HTERT RPE-1 (cell line): ENCODE results near the gene PIP4P1.
"Not testable (repeated sequence)": the region's sequence is repeated elsewhere in the genome, so short reads cannot be mapped to it uniquely, and the experiment has no call there.

ENCODE experiments used
- in situ Hi-C: fragments of 300-500 bp; cut with MboI; formaldehyde crosslinking; loops from 4 replicates; pipeline ENCODE4 v1.14.3; 2020; ENCODE audit warnings: low sequenced_read_pairs

The PIP4P1 gene

DNA sequence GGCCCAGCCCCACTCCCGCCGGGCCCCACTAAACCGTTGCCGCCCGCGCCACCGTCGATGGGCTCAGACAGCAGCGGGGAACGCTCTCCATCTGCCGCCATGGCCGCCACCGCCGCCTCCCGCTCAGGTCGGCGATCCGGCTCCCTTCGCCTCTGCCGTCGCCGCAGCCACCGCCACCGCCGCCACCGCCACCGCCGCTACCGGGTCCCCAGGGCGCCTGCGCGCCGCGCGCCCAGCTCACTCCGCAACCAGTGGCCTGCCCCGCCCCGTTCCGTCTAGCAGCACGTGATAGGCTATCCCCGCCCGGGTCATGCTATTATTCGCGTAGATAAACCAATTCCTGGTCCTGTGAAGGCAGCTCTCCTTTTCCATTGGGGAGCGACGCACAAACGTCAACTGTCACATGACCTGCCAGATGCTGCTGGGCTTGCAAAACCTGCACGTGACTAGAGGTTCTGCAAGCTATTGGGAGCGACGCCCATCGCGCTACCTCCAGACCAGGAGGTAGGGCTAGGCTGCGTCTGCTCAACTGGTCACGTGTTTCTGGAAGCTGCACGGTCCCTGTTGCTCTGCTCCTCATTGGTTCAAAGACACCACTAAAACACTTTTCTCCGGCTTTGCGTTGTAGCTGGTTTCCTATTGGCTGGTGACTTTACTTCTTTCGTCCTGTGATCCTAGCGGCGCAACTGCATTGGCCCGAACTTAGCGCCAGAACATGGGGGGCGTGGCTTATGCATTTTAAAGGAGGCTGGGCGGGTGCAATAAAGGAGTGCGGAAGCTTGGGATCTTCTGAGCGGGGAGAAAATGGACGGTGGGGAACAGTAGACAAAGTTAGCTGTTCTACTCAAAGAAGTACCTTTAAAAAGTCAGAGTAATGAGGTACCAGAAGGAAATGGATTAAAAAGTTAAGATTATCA lies at the start of gene PIP4P1:
TSS of gene PIP4P1 (minus strand) at position 210 of the 917 bp plus-strand sequence. CDS start at position 101, 109 bp downstream.
- in situ Hi-C loops = no loop called here

DNA sequence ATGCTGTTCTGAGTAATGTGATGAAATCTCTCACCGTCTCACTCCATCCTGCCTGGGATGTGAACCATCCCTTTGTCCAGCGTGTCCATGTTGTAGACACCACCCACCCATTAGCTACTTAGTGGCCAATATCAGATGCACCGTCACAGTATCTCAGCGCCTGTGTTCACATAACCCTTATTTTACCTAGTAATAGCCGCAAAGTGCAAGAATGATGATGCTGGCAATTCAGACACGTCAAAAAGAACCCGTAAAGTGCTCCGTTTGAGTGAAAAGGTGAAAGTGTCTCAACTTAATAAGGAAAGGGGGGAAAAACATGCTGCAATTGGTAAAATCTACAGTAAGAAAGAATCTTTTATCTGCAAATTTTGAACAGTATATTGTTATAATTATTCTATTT lies 47.1 kb upstream of the PIP4P1 start:
- in situ Hi-C loops = no loop called here

DNA sequence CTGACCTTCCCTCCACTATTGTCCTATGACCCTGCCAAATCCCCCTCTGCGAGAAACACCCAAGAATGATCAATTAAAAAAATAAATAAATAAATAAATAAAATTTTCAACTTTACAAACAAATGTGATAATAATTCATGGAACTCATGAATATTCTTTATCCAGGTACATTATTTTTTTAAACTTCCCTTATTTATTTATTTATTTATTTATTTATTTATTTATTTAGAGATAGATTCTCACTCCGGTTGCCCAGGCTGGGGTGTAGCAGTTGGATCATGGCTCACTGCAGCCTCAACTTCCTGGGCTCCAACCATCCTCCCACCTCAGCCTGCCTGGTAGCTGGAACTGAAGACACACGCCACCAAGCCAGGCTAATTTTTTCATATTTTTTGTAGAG lies 46.3 kb upstream of the PIP4P1 start:
- in situ Hi-C loops = not testable (repeated sequence)

GRCh38 chr14:20506752-20507151 lies 45.5 kb upstream of the PIP4P1 start:
- in situ Hi-C loops = not testable (repeated sequence)

DNA sequence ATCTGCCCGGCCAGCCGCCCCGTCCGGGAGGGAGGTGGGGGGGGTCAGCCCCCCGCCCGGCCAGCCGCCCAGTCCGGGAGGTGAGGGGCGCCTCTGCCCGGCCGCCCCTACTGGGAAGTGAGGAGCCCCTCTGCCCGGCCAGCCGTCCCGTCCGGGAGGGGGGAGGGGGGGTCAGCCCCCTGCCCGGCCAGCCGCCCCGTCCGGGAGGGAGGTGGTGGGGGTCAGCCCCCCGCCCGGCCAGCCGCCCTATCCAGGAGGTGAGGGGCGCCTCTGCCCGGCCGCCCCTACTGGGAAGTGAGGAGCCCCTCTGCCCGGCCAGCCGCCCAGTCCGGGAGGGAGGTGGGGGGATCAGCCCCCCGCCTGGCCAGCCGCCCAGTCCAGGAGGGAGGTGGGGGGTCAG lies 45.0 kb upstream of the PIP4P1 start:
- in situ Hi-C loops = not testable (repeated sequence)

GRCh38 chr14:20503898-20504297 lies 42.7 kb upstream of the PIP4P1 start:
- in situ Hi-C loops = no loop called here

DNA sequence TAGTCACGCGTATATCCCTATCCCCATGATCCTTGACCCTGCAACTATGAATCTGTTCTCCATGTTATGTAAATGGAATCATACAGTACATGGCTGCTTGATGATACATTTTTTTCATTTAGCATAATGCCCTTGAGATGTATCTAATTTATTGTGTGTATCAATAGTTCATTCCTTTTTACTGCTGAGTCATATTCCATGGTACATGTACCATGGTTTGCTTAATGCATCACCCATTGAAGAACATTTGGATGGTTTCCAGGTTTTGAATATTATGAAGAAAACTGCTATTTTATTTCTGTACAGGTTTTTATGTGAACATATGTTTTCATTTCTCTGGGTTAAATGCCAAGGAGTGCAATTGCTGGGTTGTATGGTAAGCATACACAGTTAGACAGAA lies 40.1 kb upstream of the PIP4P1 start:
- in situ Hi-C loops = no loop called here

DNA sequence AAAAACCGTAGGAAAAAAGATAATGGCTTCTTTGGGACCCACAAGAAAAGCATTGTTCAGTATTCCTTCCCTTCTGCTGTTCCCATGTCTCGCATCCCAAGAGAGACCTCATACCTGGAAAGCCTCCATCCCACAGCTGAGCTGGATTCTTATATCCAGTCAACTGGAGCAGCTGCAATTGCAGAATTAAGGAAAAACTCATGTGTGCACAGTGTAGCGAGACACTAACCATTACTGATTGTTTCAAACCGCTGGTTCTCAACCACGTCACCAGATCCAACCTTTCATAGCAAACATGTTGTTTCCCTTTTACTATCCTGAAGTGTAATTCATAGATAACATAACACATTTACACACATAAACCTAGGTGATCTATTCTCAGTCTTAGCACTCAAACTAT lies 38.6 kb upstream of the PIP4P1 start:
- in situ Hi-C loops = no loop called here

GRCh38 chr14:20499108-20499507 lies 37.9 kb upstream of the PIP4P1 start:
- in situ Hi-C loops = no loop called here

DNA sequence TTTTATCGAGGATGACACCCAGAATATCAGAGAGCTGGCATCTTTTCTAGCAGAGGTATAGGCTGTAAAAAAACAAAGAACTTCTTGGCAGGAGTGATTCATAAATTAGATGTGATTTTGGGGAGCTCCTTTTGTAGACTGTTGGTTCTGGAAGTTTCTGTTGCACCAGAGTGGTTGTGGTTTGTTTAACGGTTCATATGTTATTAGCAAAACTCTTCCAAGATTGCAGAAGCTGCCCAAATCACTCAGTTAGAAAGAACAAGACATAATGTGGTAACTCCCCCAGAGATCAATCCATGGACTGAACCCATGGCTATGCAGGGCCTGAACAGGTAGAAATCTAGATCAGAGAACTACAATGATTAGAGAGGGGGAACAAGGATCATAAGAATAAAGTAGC lies 37.4 kb upstream of the PIP4P1 start:
- in situ Hi-C loops = no loop called here

- in situ Hi-C loops = no loop called here
Observed at GRCh38 chr14:20494935-20495766, 33.9 kb upstream of the PIP4P1 start.

- in situ Hi-C loops = no loop called here
Observed at GRCh38 chr14:20493634-20494033, 32.4 kb upstream of the PIP4P1 start.

- in situ Hi-C loops = no loop called here
Observed at GRCh38 chr14:20492486-20492885, 31.3 kb upstream of the PIP4P1 start.

DNA sequence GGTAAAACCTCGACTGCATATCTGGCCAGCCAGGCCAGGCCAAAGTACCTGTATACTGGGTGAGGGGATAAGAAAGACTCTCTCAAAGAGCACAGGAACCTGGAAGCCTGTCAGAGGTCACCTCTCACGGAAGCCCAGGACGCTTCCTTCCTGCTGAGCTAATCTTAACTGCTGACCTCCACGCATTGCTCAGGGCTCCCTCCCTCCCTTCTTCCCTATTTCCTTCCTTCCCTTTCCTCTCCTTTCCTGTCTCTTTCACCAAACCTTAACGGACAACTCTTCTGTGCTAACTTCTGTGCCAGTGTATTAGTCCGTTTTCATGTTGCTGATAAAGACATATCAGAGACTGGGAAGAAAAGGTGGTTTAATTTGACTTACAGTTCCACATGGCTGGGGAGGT lies 29.3 kb upstream of the PIP4P1 start:
- in situ Hi-C loops = no loop called here

- in situ Hi-C loops = no loop called here
Observed at GRCh38 chr14:20489093-20489994, 28.1 kb upstream of the PIP4P1 start.

GRCh38 chr14:20487396-20487725 lies 26.1 kb upstream of the PIP4P1 start:
- in situ Hi-C loops = no loop called here

- in situ Hi-C loops = no loop called here
Observed at GRCh38 chr14:20486684-20487395, 25.6 kb upstream of the PIP4P1 start.

DNA sequence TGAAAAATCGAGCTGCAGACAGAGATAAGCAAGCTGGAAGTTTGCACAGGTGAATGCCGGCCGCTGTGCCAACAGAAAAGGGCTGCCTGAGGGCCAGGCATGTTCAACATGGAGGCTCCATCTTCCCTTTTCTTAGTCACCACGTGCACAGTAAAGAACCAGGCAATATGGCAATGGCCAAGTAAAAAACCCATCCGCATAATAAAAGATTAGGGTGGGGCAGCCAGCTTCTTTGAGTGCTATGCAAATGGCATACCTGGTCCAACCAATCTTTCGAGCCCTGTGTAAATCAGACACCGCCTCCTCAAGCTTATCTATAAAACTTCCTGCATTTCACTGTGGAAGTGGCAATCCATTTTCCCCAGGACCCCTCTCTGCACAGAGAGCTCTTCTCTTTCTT lies 24.7 kb upstream of the PIP4P1 start:
- in situ Hi-C loops = no loop called here

DNA sequence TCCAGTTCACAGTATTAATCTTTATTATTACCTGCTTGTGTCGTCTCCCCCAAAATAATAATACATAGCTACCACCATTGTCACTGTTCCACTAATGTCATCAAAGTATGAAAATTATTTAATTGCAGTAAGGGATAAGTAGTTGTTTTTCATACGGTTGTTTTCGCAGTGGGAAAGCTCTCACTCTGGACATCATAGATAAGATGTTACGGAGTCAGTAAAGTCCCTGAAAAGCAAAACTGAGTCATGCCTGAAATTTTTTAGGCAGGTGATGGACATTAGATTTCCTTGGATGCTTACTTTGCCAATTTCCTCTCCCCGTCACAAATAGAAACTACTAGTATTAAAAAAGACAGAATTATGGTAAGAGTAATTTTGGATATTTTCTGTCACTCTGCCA lies 21.1 kb upstream of the PIP4P1 start:
- in situ Hi-C loops = no loop called here

GRCh38 chr14:20478894-20479293 lies 17.7 kb upstream of the PIP4P1 start:
- in situ Hi-C loops = no loop called here
